ENCODE results near the gene PDE4D. TPM values are rescaled to one million over a fixed set of nuclear protein-coding genes. Genes with fewer than 3 reads are reported as not detected.

The PDE4D gene
- total RNA-seq, 2 experiments from 2014 or later: 164 to 175 TPM

GRCh38 chr5:59729357-59729756, 164.2 kb downstream of the PDE4D start:
- Mint-ChIP-seq H3K4me3 (no peak overlapping the region), H3K4me1 (ENCODE audit: low read depth) (no peaks in the 10 kb centered on the region), H3K27ac (no peak overlapping the region), H3K27me3 (no peaks in the 10 kb centered on the region), H3K36me3 (ENCODE audit: low read depth) (no peaks in the 10 kb centered on the region), H3K9me3 (no peaks in the 10 kb centered on the region)
- H3K9me3 ChIP-seq (ENCODE audit: control insufficient read depth in 1 of 2, insufficient read depth in 1 of 2, low read length in 2 of 2): no peaks in the 10 kb centered on the region
- ChIA-PET CTCF (no interaction called here), POLR2A (no interaction called here)
- no peak overlapping the region for H3K4me3 ChIP-seq (ENCODE audit: low read length)
- H3K27ac ChIP-seq (ENCODE audit: low read depth in 1 of 2, low read length in 2 of 2): no peak overlapping the region
- H3K36me3 ChIP-seq (ENCODE audit: insufficient read depth, low read length): no peaks in the 10 kb centered on the region
- H3K4me1 ChIP-seq (ENCODE audit: insufficient read depth, low read length): no peaks in the 10 kb centered on the region
- H3K27me3 ChIP-seq (ENCODE audit: control insufficient read depth in 1 of 2, insufficient read depth in 2 of 2, low read length in 2 of 2): no peaks in the 10 kb centered on the region
- DNase-seq (no peak), ATAC-seq (ENCODE audit: poor library complexity) (no peak)
- intact Hi-C loops (cut with DNase I, micrococcal nuclease): no loop called here
- TF ChIP-seq, protein P1, sequence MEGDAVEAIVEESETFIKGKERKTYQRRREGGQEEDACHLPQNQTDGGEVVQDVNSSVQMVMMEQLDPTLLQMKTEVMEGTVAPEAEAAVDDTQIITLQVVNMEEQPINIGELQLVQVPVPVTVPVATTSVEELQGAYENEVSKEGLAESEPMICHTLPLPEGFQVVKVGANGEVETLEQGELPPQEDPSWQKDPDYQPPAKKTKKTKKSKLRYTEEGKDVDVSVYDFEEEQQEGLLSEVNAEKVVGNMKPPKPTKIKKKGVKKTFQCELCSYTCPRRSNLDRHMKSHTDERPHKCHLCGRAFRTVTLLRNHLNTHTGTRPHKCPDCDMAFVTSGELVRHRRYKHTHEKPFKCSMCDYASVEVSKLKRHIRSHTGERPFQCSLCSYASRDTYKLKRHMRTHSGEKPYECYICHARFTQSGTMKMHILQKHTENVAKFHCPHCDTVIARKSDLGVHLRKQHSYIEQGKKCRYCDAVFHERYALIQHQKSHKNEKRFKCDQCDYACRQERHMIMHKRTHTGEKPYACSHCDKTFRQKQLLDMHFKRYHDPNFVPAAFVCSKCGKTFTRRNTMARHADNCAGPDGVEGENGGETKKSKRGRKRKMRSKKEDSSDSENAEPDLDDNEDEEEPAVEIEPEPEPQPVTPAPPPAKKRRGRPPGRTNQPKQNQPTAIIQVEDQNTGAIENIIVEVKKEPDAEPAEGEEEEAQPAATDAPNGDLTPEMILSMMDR (IDR thresholded peaks at IDR 0.05): no peak

- DNase-seq: no peak
- no peaks in the 10 kb centered on the region for H3K4me1 ChIP-seq (ENCODE audit: insufficient read depth, low read length)
- CTCF ChIA-PET: no interaction called here
- POLR2A ChIA-PET: no interaction called here
- intact Hi-C loops (cut with DNase I, micrococcal nuclease): no loop called here
- H3K36me3 ChIP-seq (ENCODE audit: insufficient read depth, low read length): no peaks in the 10 kb centered on the region
- Mint-ChIP-seq H3K36me3 (ENCODE audit: low read depth) (no peaks in the 10 kb centered on the region), H3K9me3 (no peaks in the 10 kb centered on the region), H3K27ac (no peak overlapping the region), H3K4me3 (no peak overlapping the region), H3K27me3 (no peaks in the 10 kb centered on the region), H3K4me1 (ENCODE audit: low read depth) (no peaks in the 10 kb centered on the region)
- no peak for ATAC-seq (ENCODE audit: poor library complexity)
- no peak overlapping the region for H3K27ac ChIP-seq (ENCODE audit: low read depth in 1 of 2, low read length in 2 of 2)
- H3K9me3 ChIP-seq (ENCODE audit: control insufficient read depth in 1 of 2, insufficient read depth in 1 of 2, low read length in 2 of 2): no peaks in the 10 kb centered on the region
- H3K4me3 ChIP-seq (ENCODE audit: low read length): no peak overlapping the region
- TF ChIP-seq, protein P1 (IDR thresholded peaks at IDR 0.05): no peak
- H3K27me3 ChIP-seq (ENCODE audit: control insufficient read depth in 1 of 2, insufficient read depth in 2 of 2, low read length in 2 of 2): no peaks in the 10 kb centered on the region
Observed at GRCh38 chr5:59728356-59728755, 165.2 kb downstream of the PDE4D start.

DNA sequence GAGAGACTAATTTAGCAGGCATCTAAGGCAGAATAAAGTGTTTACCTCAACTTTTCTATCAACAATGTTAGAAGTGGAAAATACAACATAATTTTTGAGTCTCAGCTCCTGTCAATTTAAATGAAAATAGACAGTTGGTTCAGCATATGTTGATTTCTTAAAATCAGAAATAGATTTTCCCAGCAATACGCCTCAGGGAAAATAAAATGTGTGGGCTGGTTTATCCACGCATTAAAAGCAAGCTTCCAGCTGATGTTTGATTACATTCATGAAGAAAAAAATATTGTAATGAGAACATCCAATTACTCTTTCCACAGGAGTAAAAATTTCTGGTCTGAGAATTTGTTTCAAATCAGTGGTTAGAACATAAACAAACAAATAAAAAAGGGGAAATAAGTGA, 166.3 kb downstream of the PDE4D start:
- Histone ChIP-seq H3K27me3 (ENCODE audit: control insufficient read depth in 1 of 2, insufficient read depth in 2 of 2, low read length in 2 of 2) (no peaks in the 10 kb centered on the region), H3K4me1 (ENCODE audit: insufficient read depth, low read length) (no peaks in the 10 kb centered on the region), H3K9me3 (ENCODE audit: control insufficient read depth in 1 of 2, insufficient read depth in 1 of 2, low read length in 2 of 2) (no peaks in the 10 kb centered on the region), H3K4me3 (ENCODE audit: low read length) (no peak overlapping the region), H3K36me3 (ENCODE audit: insufficient read depth, low read length) (no peaks in the 10 kb centered on the region), H3K27ac (ENCODE audit: low read depth in 1 of 2, low read length in 2 of 2) (no peak overlapping the region)
- no peaks in the 10 kb centered on the region for H3K4me1 Mint-ChIP-seq (ENCODE audit: low read depth)
- ATAC-seq (ENCODE audit: poor library complexity) (no peak), DNase-seq (no peak)
- CTCF ChIA-PET: no interaction called here
- H3K27ac Mint-ChIP-seq: no peak overlapping the region
- TF ChIP-seq, protein P1 (IDR thresholded peaks at IDR 0.05): no peak
- H3K4me3 Mint-ChIP-seq: no peak overlapping the region
- H3K36me3 Mint-ChIP-seq (ENCODE audit: low read depth): no peaks in the 10 kb centered on the region
- no peaks in the 10 kb centered on the region for H3K27me3 Mint-ChIP-seq
- no peaks in the 10 kb centered on the region for H3K9me3 Mint-ChIP-seq
- intact Hi-C loops (cut with DNase I, micrococcal nuclease): no loop called here
- POLR2A ChIA-PET: no interaction called here
